ENCODE results near the gene SETD3. TPM values are rescaled to one million over a fixed set of nuclear protein-coding genes. Genes with fewer than 3 reads are reported as not detected.
A peak's percentile ranks its signal among the peaks of the same experiment; 100 is the strongest.

SETD3 gene
- total RNA-seq, 6 experiments from 2014 or later: 24.7 to 42.0 (median 28.8) TPM

DNA sequence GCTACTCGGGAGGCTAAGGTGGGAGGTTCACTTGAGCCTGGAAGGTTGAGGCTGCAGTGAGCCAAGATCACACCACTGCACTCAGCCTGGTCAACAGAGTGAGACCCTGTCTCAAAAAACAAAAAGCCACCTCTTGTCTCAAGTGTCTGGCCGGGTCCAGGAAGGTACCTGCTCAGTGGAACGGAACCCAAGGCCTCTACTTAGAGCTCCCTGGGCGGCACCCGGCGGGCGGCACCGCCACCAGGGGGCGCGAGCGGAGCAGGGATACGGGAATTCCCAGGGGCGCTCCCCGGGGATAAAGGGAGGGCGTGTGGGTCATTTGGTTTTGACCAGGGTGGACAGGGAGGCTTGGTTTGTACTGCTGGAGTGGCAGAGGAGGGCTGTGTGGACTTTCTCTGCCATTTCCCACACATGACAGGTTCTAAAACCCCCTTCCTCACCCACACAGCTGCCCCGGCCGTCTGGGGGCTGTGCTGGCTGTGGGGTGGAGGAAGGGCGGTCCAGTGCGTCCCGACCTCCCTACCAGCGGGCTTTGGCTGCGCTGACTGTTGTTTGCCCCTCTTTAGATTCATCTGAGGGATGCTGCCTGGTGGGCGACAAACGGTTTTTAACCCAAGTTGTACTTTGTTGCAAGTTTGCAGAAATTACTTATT lies 91.4 kb downstream of the SETD3 start:
- Histone ChIP-seq H3K36me3 (no peaks in the 10 kb centered on the region), H3K27me3 (no peaks in the 10 kb centered on the region), H3K4me1 (peaks cover 0 to 5% (median 2%) of the 10 kb centered on the region in 4 donors), H3K4me3 (no peak overlapping the region), H3K9me3 (no peaks in the 10 kb centered on the region), H3K27ac (no peak overlapping the region)
- peak; percentile 47 to 64 (median 58) for ATAC-seq
- intact Hi-C loops (cut with DNase I): no loop called here
- DNase-seq: peak in 1 of 3 donors; percentile 57
- 21% methylated on average over 9 of the region's 24 CpGs for WGBS (ENCODE audit: insufficient coverage, low coverage, low lambda C conversion rate, missing lambda C conversion rate)
- TF ChIP-seq, protein P1, sequence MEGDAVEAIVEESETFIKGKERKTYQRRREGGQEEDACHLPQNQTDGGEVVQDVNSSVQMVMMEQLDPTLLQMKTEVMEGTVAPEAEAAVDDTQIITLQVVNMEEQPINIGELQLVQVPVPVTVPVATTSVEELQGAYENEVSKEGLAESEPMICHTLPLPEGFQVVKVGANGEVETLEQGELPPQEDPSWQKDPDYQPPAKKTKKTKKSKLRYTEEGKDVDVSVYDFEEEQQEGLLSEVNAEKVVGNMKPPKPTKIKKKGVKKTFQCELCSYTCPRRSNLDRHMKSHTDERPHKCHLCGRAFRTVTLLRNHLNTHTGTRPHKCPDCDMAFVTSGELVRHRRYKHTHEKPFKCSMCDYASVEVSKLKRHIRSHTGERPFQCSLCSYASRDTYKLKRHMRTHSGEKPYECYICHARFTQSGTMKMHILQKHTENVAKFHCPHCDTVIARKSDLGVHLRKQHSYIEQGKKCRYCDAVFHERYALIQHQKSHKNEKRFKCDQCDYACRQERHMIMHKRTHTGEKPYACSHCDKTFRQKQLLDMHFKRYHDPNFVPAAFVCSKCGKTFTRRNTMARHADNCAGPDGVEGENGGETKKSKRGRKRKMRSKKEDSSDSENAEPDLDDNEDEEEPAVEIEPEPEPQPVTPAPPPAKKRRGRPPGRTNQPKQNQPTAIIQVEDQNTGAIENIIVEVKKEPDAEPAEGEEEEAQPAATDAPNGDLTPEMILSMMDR (IDR thresholded peaks at IDR 0.05): peak; percentile 54 to 80 (median 64)
- TF ChIP-seq POLR2A (IDR thresholded peaks at IDR 0.05): no peak

GRCh38 chr14:99388286-99388685 lies 92.4 kb downstream of the SETD3 start:
- Histone ChIP-seq H3K36me3 (no peaks in the 10 kb centered on the region), H3K4me3 (no peak overlapping the region), H3K9me3 (no peaks in the 10 kb centered on the region), H3K27ac (no peak overlapping the region), H3K4me1 (peaks cover 0 to 5% (median 2%) of the 10 kb centered on the region in 4 donors), H3K27me3 (no peaks in the 10 kb centered on the region)
- intact Hi-C loops (cut with DNase I): no loop called here
- DNase-seq (no peak), ATAC-seq (no peak)
- 96% methylated on average over 10 of the region's 12 CpGs for WGBS (ENCODE audit: insufficient coverage, low coverage, low lambda C conversion rate, missing lambda C conversion rate)
- TF ChIP-seq, protein P1 (IDR thresholded peaks at IDR 0.05): no peak
- no peak for TF ChIP-seq POLR2A (IDR thresholded peaks at IDR 0.05)

- TF ChIP-seq, protein P1 (IDR thresholded peaks at IDR 0.05): no peak
- TF ChIP-seq POLR2A (IDR thresholded peaks at IDR 0.05): no peak
- Histone ChIP-seq H3K27me3 (no peaks in the 10 kb centered on the region), H3K4me3 (no peak overlapping the region), H3K27ac (no peak overlapping the region), H3K4me1 (peaks cover 0 to 5% (median 2%) of the 10 kb centered on the region in 4 donors), H3K36me3 (no peaks in the 10 kb centered on the region), H3K9me3 (no peaks in the 10 kb centered on the region)
- intact Hi-C loops (cut with DNase I): no loop called here
- ATAC-seq: no peak
- 46% methylated on average over 3 of the region's 5 CpGs for WGBS (ENCODE audit: insufficient coverage, low coverage, low lambda C conversion rate, missing lambda C conversion rate)
- no peak for DNase-seq
These were observed 92.8 kb downstream of the SETD3 start for GRCh38 chr14:99387880-99388279.

DNA sequence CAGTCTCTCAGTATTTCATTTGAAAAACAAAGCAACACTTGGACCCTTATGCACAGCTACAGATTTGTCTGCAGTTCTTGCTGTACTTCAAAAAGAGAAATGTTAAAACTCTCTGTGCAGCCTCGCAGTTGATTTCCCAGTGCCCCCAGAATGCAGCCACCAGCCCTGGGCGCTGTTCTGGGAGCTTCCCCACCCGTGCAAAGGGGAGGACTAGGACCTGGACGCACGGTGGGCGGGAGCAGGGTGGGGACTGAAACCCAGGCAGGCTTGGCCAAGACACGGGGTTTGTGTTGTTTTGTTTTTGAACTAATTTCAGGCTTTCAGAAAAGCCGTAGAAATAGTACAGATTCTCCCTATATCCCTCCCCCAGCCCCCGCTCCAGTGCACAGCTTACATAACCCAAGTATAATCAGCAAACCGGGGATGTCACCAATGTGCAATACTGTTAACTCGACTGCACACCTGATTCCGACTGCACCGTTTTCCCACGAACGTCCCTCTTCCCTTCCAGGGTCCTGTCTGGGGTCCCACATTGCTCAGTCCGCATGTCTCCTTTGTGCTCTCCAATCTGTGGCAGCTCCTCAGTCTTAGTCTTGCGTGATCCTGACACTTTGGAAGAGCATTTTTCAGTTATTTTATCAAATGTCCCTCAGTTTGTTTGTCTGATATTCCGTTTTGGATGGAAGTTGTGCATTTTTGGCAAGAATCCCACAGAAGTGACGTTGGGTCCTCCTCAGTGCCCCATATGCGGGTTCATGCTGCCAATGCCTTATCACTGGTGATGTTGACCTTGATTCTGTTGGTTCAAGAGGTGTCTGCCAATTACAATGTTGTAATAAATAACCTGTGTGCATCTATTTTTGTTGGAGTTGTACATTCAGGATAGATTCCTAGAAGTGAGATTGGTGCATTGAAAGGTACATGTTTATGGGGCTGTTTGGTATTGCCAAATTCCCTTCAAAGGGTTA lies 95.9 kb downstream of the SETD3 start:
- peak; percentile 82 to 89 (median 87) for ATAC-seq
- TF ChIP-seq, protein P1 (IDR thresholded peaks at IDR 0.05): no peak
- no peak for TF ChIP-seq POLR2A (IDR thresholded peaks at IDR 0.05)
- intact Hi-C loops (cut with DNase I): no loop called here
- DNase-seq: peak in 1 of 3 donors; percentile 77
- Histone ChIP-seq H3K27me3 (no peaks in the 10 kb centered on the region), H3K4me1 (peaks cover 0 to 5% (median 2%) of the 10 kb centered on the region in 4 donors), H3K9me3 (no peaks in the 10 kb centered on the region), H3K4me3 (peak overlapping the region in 2 of 3 donors; percentile 0 to 32), H3K27ac (peak overlapping the region in 2 of 3 donors; percentile 5 to 62), H3K36me3 (no peaks in the 10 kb centered on the region)
- 29% methylated on average over 11 of the region's 20 CpGs for WGBS (ENCODE audit: insufficient coverage, low coverage, low lambda C conversion rate, missing lambda C conversion rate)

Data from right lobe of liver (tissue), 6 donors.